ENCODE results near the gene CLDND2. TPM values are rescaled to one million over a fixed set of nuclear protein-coding genes. Genes with fewer than 3 reads are reported as not detected.
"Not testable (repeated sequence)": the region's sequence is repeated elsewhere in the genome, so short reads cannot be mapped to it uniquely, and the experiment has no call there.

CLDND2 gene
- 1.7 TPM for total RNA-seq

- DNase-seq (ENCODE audit: low spot score), result no peak
Observed at GRCh38 chr19:51368366-51369282, at the start of gene CLDND2. Gene CLDND2 (minus strand): TSS chr19:51369003. CDS start chr19:51368577, 426 bp downstream.

GRCh38 chr19:51417810-51418157, 49.0 kb upstream of the CLDND2 start:
- no peak for DNase-seq (ENCODE audit: low spot score)

GRCh38 chr19:51417107-51417809, 48.5 kb upstream of the CLDND2 start, which contains the start of gene SIGLEC10:
Gene SIGLEC10 (minus strand): TSS chr19:51417642. CDS start chr19:51417581, 61 bp downstream.
- no peak for DNase-seq (ENCODE audit: low spot score)

GRCh38 chr19:51416422-51416821, 47.6 kb upstream of the CLDND2 start:
- not testable (repeated sequence) for DNase-seq (ENCODE audit: low spot score)

GRCh38 chr19:51415187-51415586, 46.4 kb upstream of the CLDND2 start:
- DNase-seq (ENCODE audit: low spot score), result no peak

GRCh38 chr19:51410950-51411748, 42.3 kb upstream of the CLDND2 start:
- no peak for DNase-seq (ENCODE audit: low spot score)

GRCh38 chr19:51407511-51408131, 38.8 kb upstream of the CLDND2 start:
- no peak for DNase-seq (ENCODE audit: low spot score)

- DNase-seq (ENCODE audit: low spot score), result no peak
Observed at GRCh38 chr19:51402117-51402516, 33.3 kb upstream of the CLDND2 start.

- not testable (repeated sequence) for DNase-seq (ENCODE audit: low spot score)
Observed at GRCh38 chr19:51399936-51400335, 31.1 kb upstream of the CLDND2 start.

- no peak for DNase-seq (ENCODE audit: low spot score)
Observed at GRCh38 chr19:51399231-51399630, 30.4 kb upstream of the CLDND2 start.

- DNase-seq (ENCODE audit: low spot score), result no peak
Observed at GRCh38 chr19:51398096-51398704, 29.4 kb upstream of the CLDND2 start.

- DNase-seq (ENCODE audit: low spot score), result not testable (repeated sequence)
Observed at GRCh38 chr19:51397453-51397852, 28.6 kb upstream of the CLDND2 start.

- no peak for DNase-seq (ENCODE audit: low spot score)
Observed at GRCh38 chr19:51396175-51396574, 27.4 kb upstream of the CLDND2 start.

GRCh38 chr19:51394050-51394836, 25.4 kb upstream of the CLDND2 start:
- DNase-seq (ENCODE audit: low spot score), result peak; percentile 93

GRCh38 chr19:51392701-51393100, 23.9 kb upstream of the CLDND2 start:
- no peak for DNase-seq (ENCODE audit: low spot score)

- no peak for DNase-seq (ENCODE audit: low spot score)
Observed at GRCh38 chr19:51391073-51391611, 22.3 kb upstream of the CLDND2 start.

GRCh38 chr19:51389143-51389542, 20.3 kb upstream of the CLDND2 start:
- DNase-seq (ENCODE audit: low spot score), result no peak

- DNase-seq (ENCODE audit: low spot score), result no peak
Observed at GRCh38 chr19:51387924-51388389, 19.2 kb upstream of the CLDND2 start, which contains the start of gene LIM2. Gene LIM2 (minus strand): TSS chr19:51387974. CDS start chr19:51387443, 531 bp downstream.

- DNase-seq (ENCODE audit: low spot score), result no peak
Observed at GRCh38 chr19:51386882-51387520, 18.2 kb upstream of the CLDND2 start.

Measured in ureter (tissue), 1 donor.